IMR-90 (cell line): ENCODE data around the gene SLC16A4. TPM values are rescaled to one million over a fixed set of nuclear protein-coding genes. Genes with fewer than 3 reads are reported as not detected.

Source experiments
- ATAC-seq: fragments of 200-7000 bp; cut with Tn5 transposase; 2 replicates; pipeline ENCODE4 v1.9.1; 2020; ENCODE audit warnings: low read depth, mild to moderate bottlenecking, moderate library complexity
- BruUV-seq: library from RNA; stranded (reverse); fragments of 400-500 nt; replicated peaks from 2 replicates; lab custom pipeline; 2021; lab: Mats Ljungman, UMichigan
- CTCF ChIA-PET: fragments of 300-600 bp; formaldehyde crosslinking; extraction: SDS; loops from one replicate; lab custom pipeline; 2021; ENCODE audit warnings: antibody characterized with exemption; lab: Yijun Ruan, JAX
- POLR2A ChIA-PET: fragments of 300-600 bp; sonication (Branson Sonifier 250); formaldehyde crosslinking; loops from one replicate; lab custom pipeline; 2022; ENCODE audit warnings: antibody characterized with exemption; ENCODE audit not compliant: unreplicated experiment; lab: Charles Lee
- DNase-seq: peaks from one replicate; pipeline ENCODE4 v3.0.0; 2013
- H2AFZ ChIP-seq: replicated peaks from 2 replicates; pipeline ENCODE3; 2013; ENCODE audit warnings: low read length, mild to moderate bottlenecking; ENCODE audit not compliant: poor library complexity
- H2AK5ac ChIP-seq: 2 replicates; pipeline ENCODE4 v1.6.1; 2013; ENCODE audit warnings: low read depth, low read length, inconsistent platforms
- H2AK9ac ChIP-seq: replicated peaks from 2 replicates; pipeline ENCODE3; 2013; ENCODE audit warnings: mild to moderate bottlenecking, low read depth, low read length, moderate library complexity; ENCODE audit not compliant: poor library complexity
- H2BK120ac ChIP-seq: 2 replicates; pipeline ENCODE4 v1.6.1; 2013; ENCODE audit warnings: low read depth, low read length, inconsistent platforms
- H2BK15ac ChIP-seq: 3 replicates; pipeline ENCODE4 v1.6.1; 2013; ENCODE audit warnings: low read depth, low read length, inconsistent platforms
- H2BK20ac ChIP-seq: 2 replicates; pipeline ENCODE4 v1.6.1; 2013; ENCODE audit warnings: low read depth, mild to moderate bottlenecking, inconsistent platforms, low read length, moderate library complexity
- H2BK5ac ChIP-seq: 2 replicates; pipeline ENCODE4 v1.6.1; 2013; ENCODE audit warnings: mild to moderate bottlenecking, low read depth, low read length, inconsistent platforms; ENCODE audit not compliant: poor library complexity, severe bottlenecking
- H3K14ac ChIP-seq: replicated peaks from 2 replicates; pipeline ENCODE4 v1.6.1; 2013; ENCODE audit warnings: low read depth, low read length, inconsistent platforms
- H3K18ac ChIP-seq: 2 replicates; pipeline ENCODE4 v1.6.1; 2013; ENCODE audit warnings: low read depth, low read length, control low read depth
- H3K23ac ChIP-seq: 2 replicates; pipeline ENCODE4 v1.6.1; 2013; ENCODE audit warnings: low read depth, low read length, inconsistent platforms
- H3K27ac ChIP-seq: 2 replicates; pipeline ENCODE4 v1.5.1; 2013; ENCODE audit warnings: mild to moderate bottlenecking, control low read depth, low read length; ENCODE audit not compliant: insufficient read depth
- H3K27me3 ChIP-seq: 2 replicates; pipeline ENCODE4 v1.6.1; 2013; ENCODE audit warnings: low read length; ENCODE audit not compliant: control insufficient read depth, insufficient read depth
- H3K36me3 ChIP-seq: 2 replicates; pipeline ENCODE4 v1.6.1; 2013; ENCODE audit warnings: low read length, mixed read lengths; ENCODE audit not compliant: control insufficient read depth, insufficient read depth
- H3K4ac ChIP-seq: 2 replicates; pipeline ENCODE4 v1.6.1; 2013; ENCODE audit warnings: low read depth, low read length, inconsistent platforms
- H3K4me1 ChIP-seq: 2 replicates; pipeline ENCODE4 v1.6.1; 2013; ENCODE audit warnings: low read length, mixed read lengths; ENCODE audit not compliant: control insufficient read depth, insufficient read depth
- H3K4me2 ChIP-seq: 2 replicates; pipeline ENCODE4 v1.6.1; 2013; ENCODE audit warnings: low read depth, mild to moderate bottlenecking, control low read depth, low read length, moderate library complexity
- H3K4me3 ChIP-seq: 2 replicates; pipeline ENCODE4 v1.5.1; 2013; ENCODE audit warnings: low read depth, mild to moderate bottlenecking, control low read depth, low read length, moderate library complexity; ENCODE audit not compliant: insufficient read depth
- H3K56ac ChIP-seq: 2 replicates; pipeline ENCODE4 v1.6.1; 2013; ENCODE audit warnings: low read length, inconsistent platforms; ENCODE audit not compliant: insufficient read depth; ENCODE audit errors: extremely low read depth
- H3K79me1 ChIP-seq, 2 experiments: 2 replicates each; pipeline ENCODE4 v1.6.1; 2013; ENCODE audit warnings: low read length in 2 of 2, inconsistent platforms in 1 of 2, low read depth in 1 of 2
- H3K9ac ChIP-seq: 2 replicates; pipeline ENCODE4 v1.6.1; 2013; ENCODE audit warnings: low read depth, low read length, control low read depth
- H3K9me1 ChIP-seq: 2 replicates; pipeline ENCODE4 v1.6.1; 2013; ENCODE audit warnings: low read length, inconsistent platforms; ENCODE audit not compliant: insufficient read depth
- H3K9me3 ChIP-seq: 2 replicates; pipeline ENCODE4 v1.6.1; 2013; ENCODE audit warnings: low read length; ENCODE audit not compliant: control insufficient read depth, insufficient read depth
- H4K20me1 ChIP-seq: 2 replicates; pipeline ENCODE4 v1.6.1; 2013; ENCODE audit warnings: low read length, inconsistent platforms; ENCODE audit not compliant: insufficient read depth
- H4K5ac ChIP-seq: 2 replicates; pipeline ENCODE4 v1.6.1; 2013; ENCODE audit warnings: mild to moderate bottlenecking, low read depth, low read length, control low read depth
- H4K8ac ChIP-seq, 2 experiments: 2 replicates each; pipeline ENCODE4 v1.6.1; 2013; ENCODE audit warnings: low read depth in 2 of 2, low read length in 2 of 2, control low read depth in 1 of 2, inconsistent platforms in 1 of 2
- H4K91ac ChIP-seq: 2 replicates; pipeline ENCODE4 v1.6.1; 2013; ENCODE audit warnings: low read depth, low read length, inconsistent platforms; ENCODE audit not compliant: insufficient read depth
- BHLHE40 ChIP-seq: fragments of 150-350 bp; IDR thresholded peaks from 2 replicates; pipeline ENCODE4 v1.6.1; 2016; ENCODE audit warnings: mild to moderate bottlenecking, low read depth, low read length
- CHD1 ChIP-seq: IDR thresholded peaks from 2 replicates; pipeline ENCODE4 v1.6.1; 2012; ENCODE audit warnings: low read depth, low read length, improper control_type of control experiment
- ELK1 ChIP-seq: fragments of 150-350 bp; IDR thresholded peaks from 2 replicates; pipeline ENCODE4 v1.6.1; 2016; ENCODE audit warnings: low read depth, mild to moderate bottlenecking, low read length, moderate library complexity, borderline replicate concordance
- FOS ChIP-seq: fragments of 150-350 bp; IDR thresholded peaks from 2 replicates; pipeline ENCODE4 v1.6.1; 2016; ENCODE audit warnings: low read depth, low read length
- MAFK ChIP-seq: IDR thresholded peaks from 2 replicates; pipeline ENCODE4 v1.6.1; 2012; ENCODE audit warnings: low read depth, low read length, improper control_type of control experiment
- MAZ ChIP-seq: IDR thresholded peaks from 2 replicates; pipeline ENCODE4 v1.6.1; 2012; ENCODE audit warnings: low read depth, mild to moderate bottlenecking, low read length, improper control_type of control experiment, moderate library complexity, borderline replicate concordance
- MXI1 ChIP-seq: IDR thresholded peaks from 2 replicates; pipeline ENCODE4 v1.6.1; 2012; ENCODE audit warnings: low read depth, mild to moderate bottlenecking, low read length, moderate library complexity, borderline replicate concordance
- NFE2L2 ChIP-seq: fragments of 150-350 bp; IDR thresholded peaks from 2 replicates; pipeline ENCODE4 v1.6.1; 2016; ENCODE audit warnings: low read depth, mild to moderate bottlenecking, low read length
- RAD21 ChIP-seq: IDR thresholded peaks from 2 replicates; pipeline ENCODE4 v1.6.1; 2012; ENCODE audit warnings: low read length, improper control_type of control experiment
- RCOR1 ChIP-seq: IDR thresholded peaks from 2 replicates; pipeline ENCODE4 v1.6.1; 2012; ENCODE audit warnings: mild to moderate bottlenecking, low read length, improper control_type of control experiment; ENCODE audit not compliant: insufficient replicate concordance
- RFX5 ChIP-seq: IDR thresholded peaks from 2 replicates; pipeline ENCODE4 v1.8.0; 2012; ENCODE audit warnings: low read depth, mild to moderate bottlenecking, low read length, moderate library complexity
- SMC3 ChIP-seq: fragments of 150-350 bp; IDR thresholded peaks from 2 replicates; pipeline ENCODE4 v1.6.1; 2016; ENCODE audit warnings: low read depth, mild to moderate bottlenecking, antibody characterized with exemption, low read length, moderate library complexity
- WGBS, 2 experiments: methylation state at CpG; one replicate each; pipeline versions ENCODE4 v1.1.5 to v1.1.7; 2013; ENCODE audit warnings: missing lambda C conversion rate in 2 of 2; ENCODE audit not compliant: insufficient read length in 1 of 2; ENCODE audit errors: extremely low coverage in 2 of 2; 5-methylcytosine and 5-hydroxymethylcytosine counted together
- dilution Hi-C: fragments of 300-500 bp; cut with HindIII; formaldehyde crosslinking; loops from one replicate; pipeline ENCODE4 v1.14.3; 2018; ENCODE audit warnings: low sequenced_read_pairs; ENCODE audit not compliant: unreplicated experiment
- in situ Hi-C: fragments of 300-500 bp; cut with MboI; formaldehyde crosslinking; loops from 3 replicates; pipeline ENCODE4 v1.14.3; 2019; ENCODE audit warnings: low sequenced_read_pairs, inconsistent platforms, mixed read lengths
- intact Hi-C: fragments of 100-400 bp; cut with micrococcal nuclease; formaldehyde crosslinking; loops from 2 replicates; pipeline ENCODE4 v1.10.0; 2022
- polyA plus RNA-seq, 3 experiments: library from polyadenylated mRNA; depleted of rRNA; stranded (reverse); fragments of >200 nt; gene quantifications; 2 replicates each; pipeline ENCODE4 v1.2.3, GENCODE V29; 2012; ENCODE audit warnings: low replicate concordance in 1 of 3
- total RNA-seq: library from RNA; depleted of rRNA; stranded (reverse); fragments of >200 nt; gene quantifications from 2 replicates; pipeline ENCODE4 v1.2.3, GENCODE V29; 2012
- TF ChIP-seq, protein P1 (sequence below): fragments of 150-350 bp; IDR thresholded peaks from 2 replicates; pipeline ENCODE4 v1.6.1; 2017; ENCODE audit warnings: mild to moderate bottlenecking, antibody characterized with exemption, low read length, low read depth

The SLC16A4 gene
- total and polyA plus RNA-seq, 2 of the 4 experiments (the other 2 are of a cell fraction) = 27.7 to 65.2 TPM

GRCh38 chr1:110348050-110348449 lies 42.8 kb downstream of the SLC16A4 start:
- no peak for DNase-seq
- intact Hi-C loops = no loop called here
- Histone ChIP-seq H3K36me3 (peaks cover 9% of the 10 kb centered on the region), H3K23ac (no peak overlapping the region), H3K4me2 (peak overlapping the region; percentile 71), H3K27ac (no peak overlapping the region; the same call in 1 of the 2 replicates), H3K9ac (no peak overlapping the region), H4K20me1 (peaks cover 7% of the 10 kb centered on the region; the same call in 1 of the 2 replicates), H4K5ac (no peak overlapping the region), H2AFZ (no peak overlapping the region), H2BK5ac (peak overlapping the region; percentile 38), H3K9me3 (no peaks in the 10 kb centered on the region), H3K14ac (no peak overlapping the region), H3K18ac (no peak overlapping the region), H2BK20ac (no peak overlapping the region), H3K4me3 (no peak overlapping the region), H3K4ac (no peak overlapping the region), H3K56ac (no peak overlapping the region), H3K4me1 (peaks cover 9% of the 10 kb centered on the region), H2AK9ac (no peak overlapping the region), H2BK120ac (no peak overlapping the region), H3K27me3 (no peaks in the 10 kb centered on the region), H4K8ac (no peak overlapping the region), H2AK5ac (no peak overlapping the region), H3K79me1 (peaks cover 22 to 34% of the 10 kb centered on the region in 2 experiments), H4K91ac (no peak overlapping the region), H2BK15ac (no peak overlapping the region), H3K9me1 (peaks cover 8% of the 10 kb centered on the region)
- in situ Hi-C loops = no loop called here
- ChIA-PET CTCF (no interaction called here), POLR2A (interaction anchor here (0.8 kb wide), 1 partner anchor 148 kb away, joined by 3 read pairs; no protein-coding TSS in a partner anchor)
- peak; percentile 53; the same call in 1 of the 2 replicates for ATAC-seq
- dilution Hi-C loops = no loop called here
- BruUV-seq = no TSS peak
- TF ChIP-seq, protein P1, sequence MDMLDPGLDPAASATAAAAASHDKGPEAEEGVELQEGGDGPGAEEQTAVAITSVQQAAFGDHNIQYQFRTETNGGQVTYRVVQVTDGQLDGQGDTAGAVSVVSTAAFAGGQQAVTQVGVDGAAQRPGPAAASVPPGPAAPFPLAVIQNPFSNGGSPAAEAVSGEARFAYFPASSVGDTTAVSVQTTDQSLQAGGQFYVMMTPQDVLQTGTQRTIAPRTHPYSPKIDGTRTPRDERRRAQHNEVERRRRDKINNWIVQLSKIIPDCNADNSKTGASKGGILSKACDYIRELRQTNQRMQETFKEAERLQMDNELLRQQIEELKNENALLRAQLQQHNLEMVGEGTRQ = no peak
- TF ChIP-seq BHLHE40 (no peak), MXI1 (no peak), CHD1 (no peak), MAFK (no peak), FOS (no peak), RFX5 (no peak), MAZ (no peak), SMC3 (no peak), NFE2L2 (no peak), ELK1 (no peak), RAD21 (no peak), RCOR1 (no peak)
- no CpG with 5 or more reads among the region's 2 CpGs for WGBS, 2 experiments
